K562 (cell line): Measurements from ENCODE around the gene CHCHD5. TPM values are rescaled to one million over a fixed set of nuclear protein-coding genes. Genes with fewer than 3 reads are reported as not detected.
A peak's percentile ranks its signal among the peaks of the same experiment; 100 is the strongest.

Experiments
- ATAC-seq: fragments of 200-7000 bp; cut with Tn5 transposase; 3 replicates; pipeline ENCODE4 v1.9.1; 2020; ENCODE audit warnings: moderate library complexity
- BruUV-seq: library from RNA; stranded (reverse); fragments of 400-500 nt; replicated peaks from 2 replicates; lab custom pipeline; 2021; lab: Mats Ljungman, UMichigan
- CTCF ChIA-PET: fragments of 300-600 bp; formaldehyde crosslinking; extraction: SDS; loops from one replicate; lab custom pipeline; 2021; ENCODE audit warnings: low intra/inter-chr PET ratio; lab: Yijun Ruan, JAX
- POLR2A ChIA-PET: fragments of 300-600, 350-650 bp; sonication (Branson Sonifier 250); formaldehyde crosslinking; extraction: SDS; loops from one replicate; lab custom pipeline; 2021; ENCODE audit warnings: antibody characterized with exemption, inconsistent platforms; lab: Yijun Ruan, JAX
- DNase-seq, 4 experiments: peaks; one replicate each; pipeline versions ENCODE4 v3.0.0 to v3.0.0-alpha.2; 2011 to 2018; ENCODE audit warnings: low spot score in 3 of 4, mixed read lengths in 3 of 4; ENCODE audit errors: extremely low read depth in 1 of 4
- FAIRE-seq: peaks from 2 replicates; lab custom pipeline; 2011; peaks lifted over from hg19 to GRCh38; lab: Jason Lieb, UNC
- H2AFZ ChIP-seq: 2 replicates; pipeline ENCODE4 v1.6.0; 2011; ENCODE audit warnings: low read depth, low read length, control low read depth, inconsistent platforms
- H3K27ac ChIP-seq: fragments of 200-600 bp; 3 replicates; pipeline ENCODE4 v1.8.0; 2011; ENCODE audit warnings: low read depth, mild to moderate bottlenecking, control low read depth, inconsistent platforms, low read length, moderate library complexity, mixed read lengths; ENCODE audit errors: extremely low read depth
- H3K27me3 ChIP-seq, 2 experiments: fragments of 300-600 bp in 1 of 2; 2 replicates in 1 of 2; 3 replicates in 1 of 2; pipeline versions ENCODE4 v1.6.0 to v1.8.0; 2011; ENCODE audit warnings: inconsistent platforms in 2 of 2, low read length in 2 of 2, mild to moderate bottlenecking in 1 of 2, mixed read lengths in 1 of 2, moderate library complexity in 1 of 2; ENCODE audit not compliant: control insufficient read depth in 2 of 2, insufficient read depth in 2 of 2
- H3K36me3 ChIP-seq: fragments of 300-600 bp; 3 replicates; pipeline ENCODE4 v1.8.0; 2011; ENCODE audit warnings: mild to moderate bottlenecking, low read length, inconsistent platforms; ENCODE audit not compliant: control insufficient read depth, insufficient read depth
- H3K4me1 ChIP-seq, 2 experiments: fragments of 200-600 bp in 1 of 2; replicated peaks in 1 of 2; 2 replicates in 1 of 2; 3 replicates in 1 of 2; pipeline versions ENCODE4 v1.5.1 to v1.8.0; 2011; ENCODE audit warnings: inconsistent platforms in 2 of 2, low read length in 2 of 2, mild to moderate bottlenecking in 1 of 2, mixed read lengths in 1 of 2, moderate library complexity in 1 of 2; ENCODE audit not compliant: control insufficient read depth in 2 of 2, insufficient read depth in 2 of 2
- H3K4me2 ChIP-seq: 2 replicates; pipeline ENCODE4 v1.6.1; 2011; ENCODE audit warnings: low read length, control low read depth, inconsistent platforms, mixed read lengths; ENCODE audit not compliant: insufficient read depth
- H3K4me3 ChIP-seq: fragments of 200-600 bp; sonication (generic), shearing (Covaris generic); 2 replicates; pipeline ENCODE4 v1.5.1; 2016; ENCODE audit warnings: control low read depth, inconsistent platforms
- H3K79me2 ChIP-seq: fragments of 200-600 bp; 3 replicates; pipeline ENCODE4 v1.8.0; 2011; ENCODE audit warnings: low read length, inconsistent platforms; ENCODE audit not compliant: control insufficient read depth, insufficient read depth
- H3K9ac ChIP-seq, 2 experiments: 2 replicates each; pipeline versions ENCODE4 v1.6.0 to v1.6.1; 2011; ENCODE audit warnings: low read depth in 2 of 2, low read length in 2 of 2, control low read depth in 1 of 2, inconsistent platforms in 1 of 2, mild to moderate bottlenecking in 1 of 2, mixed read lengths in 1 of 2; ENCODE audit not compliant: insufficient read depth in 1 of 2
- H3K9me1 ChIP-seq: one replicate; pipeline ENCODE4 v1.6.0; 2011; ENCODE audit warnings: inconsistent platforms, mild to moderate bottlenecking, low read length, moderate library complexity; ENCODE audit not compliant: control insufficient read depth, insufficient read depth
- H3K9me3 ChIP-seq: replicated peaks from 2 replicates; pipeline ENCODE4 v1.5.1; 2011; ENCODE audit warnings: low read depth, low read length, inconsistent platforms; ENCODE audit not compliant: control insufficient read depth, insufficient read depth
- H4K20me1 ChIP-seq: replicated peaks from 2 replicates; pipeline ENCODE4 v1.6.1; 2011; ENCODE audit warnings: low read length, inconsistent platforms, mixed read lengths; ENCODE audit not compliant: control insufficient read depth, insufficient read depth
- MYBL2 ChIP-seq, 2 experiments: fragments of 450-650 bp in 1 of 2; sonication (generic) in 1 of 2; formaldehyde crosslinking in 1 of 2; IDR thresholded peaks; 2 replicates each; pipeline versions ENCODE4 v1.6.1 to v1.8.1; 2017 to 2022; ENCODE audit warnings: borderline replicate concordance in 1 of 2, inconsistent platforms in 1 of 2, low read depth in 1 of 2, mild to moderate bottlenecking in 1 of 2, missing genetic modification reagents in 1 of 2, moderate library complexity in 1 of 2
- NFIC ChIP-seq: fragments of 450-650 bp; IDR thresholded peaks from 2 replicates; pipeline ENCODE4 v1.6.1; 2017; ENCODE audit warnings: mild to moderate bottlenecking, inconsistent platforms
- PPARD ChIP-seq: fragments of 250-450 bp; sonication (Bioruptor Pico); IDR thresholded peaks from 2 replicates; pipeline ENCODE4 v1.8.0; 2022; ENCODE audit warnings: inconsistent platforms, mild to moderate bottlenecking, moderate library complexity
- PRMT5 ChIP-seq: sonication (generic); formaldehyde crosslinking; IDR thresholded peaks from 2 replicates; pipeline ENCODE4 v1.5.0; 2020; ENCODE audit warnings: missing genetic modification reagents
- SIX5 ChIP-seq, 2 experiments: IDR thresholded peaks; 2 replicates each; pipeline ENCODE4 v1.6.1; 2011; ENCODE audit warnings: low read length in 2 of 2, borderline replicate concordance in 1 of 2, low read depth in 1 of 2, mild to moderate bottlenecking in 1 of 2, moderate library complexity in 1 of 2; ENCODE audit not compliant: insufficient read depth in 1 of 2
- SMAD1 ChIP-seq: fragments of 150-350 bp; IDR thresholded peaks from 2 replicates; pipeline ENCODE4 v1.6.1; 2014; ENCODE audit warnings: low read length, low read depth; ENCODE audit not compliant: partially characterized antibody
- SMAD3 ChIP-seq: fragments of 450-650 bp; formaldehyde crosslinking; conservative IDR thresholded peaks from 2 replicates; pipeline ENCODE4 v1.4.0; 2020; ENCODE audit warnings: mild to moderate bottlenecking
- ZNF217 ChIP-seq: sonication (generic); formaldehyde crosslinking; IDR thresholded peaks from 2 replicates; pipeline ENCODE4 v1.8.0; 2022; ENCODE audit warnings: mild to moderate bottlenecking, missing genetic modification reagents
- ZNF707 ChIP-seq: fragments of 250-450 bp; sonication (Bioruptor Pico); conservative IDR thresholded peaks from 2 replicates; pipeline ENCODE4 v1.8.0; 2022; ENCODE audit warnings: inconsistent platforms, mild to moderate bottlenecking, moderate library complexity
- WGBS: fragments of 100-300 bp; shearing (Covaris generic); methylation state at CpG from one replicate; pipeline ENCODE4 v1.1.6; 2016; ENCODE audit warnings: low coverage, mixed read lengths; ENCODE audit not compliant: insufficient coverage; ENCODE audit errors: missing lambda C conversion rate; 5-methylcytosine and 5-hydroxymethylcytosine counted together
- in situ Hi-C: fragments of 300-500 bp; cut with MboI; formaldehyde crosslinking; loops from 4 replicates; pipeline ENCODE4 v1.15.0; 2018; ENCODE audit warnings: inconsistent platforms, mixed read lengths
- intact Hi-C: fragments of 100-400 bp; cut with micrococcal nuclease; formaldehyde crosslinking; loops from 2 replicates; pipeline ENCODE4 v1.14.2; 2022
- polyA plus RNA-seq, 8 experiments: library from polyadenylated mRNA; depleted of rRNA in 4 of 8; stranded (reverse) in 5 of 8; unstranded in 3 of 8; fragments of >200 nt; fragmentation: Nextera tagmentation in 2 of 8; fragmentation: Illumina TruSeq in 1 of 8; extraction: Ambion mirVana in 2 of 8; extraction: Trizol in 1 of 8; gene quantifications; 2 replicates each; pipeline versions ENCODE4 v1.2.1 to v1.2.3, GENCODE V29; 2011 to 2014; ENCODE audit warnings: inconsistent platforms in 1 of 8, missing spikeins in 1 of 8
- total RNA-seq, 7 experiments: library from RNA; depleted of rRNA in 6 of 7; stranded (reverse); fragments of >200 nt in 6 of 7; fragmentation: Illumina TruSeq in 2 of 7; extraction: Trizol in 2 of 7; gene quantifications; 2 replicates each; pipeline versions ENCODE4 v1.2.1 to v1.2.3, GENCODE V29; 2011 to 2021; ENCODE audit warnings: low replicate concordance in 1 of 7

The CHCHD5 gene
- total and polyA plus RNA-seq, 9 of the 15 experiments (the other 6 are each of a cell fraction or from before 2014, with no cell fraction given): 7.4 to 79.3 (median 33.4) TPM

DNA sequence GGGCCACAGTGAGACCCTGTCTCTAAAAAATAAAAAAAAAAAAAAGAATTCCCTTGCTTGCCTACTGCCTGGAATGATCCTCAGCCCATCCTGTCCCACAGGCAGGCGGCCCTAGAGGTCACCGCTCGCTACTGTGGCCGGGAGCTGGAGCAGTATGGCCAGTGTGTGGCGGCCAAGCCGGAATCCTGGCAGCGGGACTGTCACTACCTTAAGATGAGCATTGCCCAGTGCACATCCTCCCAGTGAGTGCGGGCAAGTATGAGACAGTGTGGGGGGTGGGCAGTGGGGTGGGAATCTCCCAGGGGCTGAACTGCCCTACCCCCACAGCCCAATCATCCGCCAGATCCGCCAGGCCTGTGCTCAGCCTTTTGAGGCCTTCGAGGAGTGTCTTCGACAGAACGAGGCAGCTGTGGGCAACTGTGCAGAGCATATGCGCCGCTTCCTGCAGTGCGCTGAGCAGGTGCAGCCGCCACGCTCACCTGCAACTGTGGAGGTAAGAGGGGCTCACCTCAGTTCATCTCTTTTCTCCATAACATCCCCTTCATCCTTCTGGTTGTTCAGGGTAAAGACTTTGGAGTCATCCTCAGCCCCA lies 1.6 kb downstream of the CHCHD5 start (continued):
- TF ChIP-seq PPARD (CRISPR knock-in tag): no peak

DNA sequence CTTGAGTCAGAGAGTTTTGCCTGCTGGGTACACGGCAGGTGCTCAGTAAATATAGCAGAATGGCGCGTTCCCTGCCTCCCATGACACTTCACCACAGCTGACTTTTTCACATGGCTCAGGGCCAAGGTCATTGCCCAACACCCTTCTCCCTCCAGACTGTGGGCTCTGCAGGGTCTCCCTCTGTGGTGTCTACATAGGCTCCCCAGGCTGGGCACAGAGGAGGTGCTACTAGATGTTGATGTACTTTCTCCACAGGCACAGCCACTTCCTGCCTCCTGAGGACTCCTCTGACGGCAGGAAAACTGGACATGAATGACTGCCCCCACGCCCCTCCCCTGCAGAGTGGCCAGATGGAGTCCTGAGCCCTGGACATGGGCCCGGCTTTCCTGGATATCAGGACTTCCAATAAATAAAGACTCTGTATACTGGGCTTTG lies 4.2 kb downstream of the CHCHD5 start:
- ChIA-PET CTCF (interaction anchor here (0.6 kb wide), 1 partner anchor 131 kb away, joined by 3 read pairs; no protein-coding TSS in a partner anchor), POLR2A (no interaction called here)
- Histone ChIP-seq H3K4me3 (no peak overlapping the region), H3K9ac (no peak overlapping the region), H3K9me1 (no peaks in the 10 kb centered on the region), H3K79me2 (peaks cover 20% of the 10 kb centered on the region), H3K27me3 (no peaks in the 10 kb centered on the region), H3K27ac (no peak overlapping the region), H3K9me3 (no peaks in the 10 kb centered on the region), H4K20me1 (no peaks in the 10 kb centered on the region)
- no peak for DNase-seq
- no TSS peak for BruUV-seq
- in situ Hi-C loops: loop anchor here (10.0 kb wide), 2 partner anchors 464 to 684 kb away; no protein-coding TSS in a partner anchor
- 77% methylated on average over 4 of the region's 6 CpGs for WGBS
- ATAC-seq: no peak
- no peak for TF ChIP-seq ZNF707
- no peak for TF ChIP-seq SIX5 (IDR thresholded peaks at IDR 0.05; ENCODE audit: borderline replicate concordance in 1 of 2, insufficient read depth in 1 of 2, low read depth in 1 of 2, low read length in 2 of 2)
- no peak for TF ChIP-seq SMAD3 (CRISPR knock-in tag)
- no peak for TF ChIP-seq ZNF217 (CRISPR knock-in tag)
- no peak for TF ChIP-seq MYBL2 (IDR thresholded peaks at IDR 0.05; ENCODE audit: low read depth)
- TF ChIP-seq MYBL2 (CRISPR knock-in tag; IDR thresholded peaks at IDR 0.05; ENCODE audit: borderline replicate concordance): no peak
- TF ChIP-seq NFIC: peak; percentile 42
- no peak for TF ChIP-seq PRMT5 (CRISPR knock-in tag)
- no peak for TF ChIP-seq SMAD1
- TF ChIP-seq, all 486 proteins: peak for 1
- Histone ChIP-seq H2AFZ (no peak overlapping the region), H3K36me3 (peaks cover 24% of the 10 kb centered on the region; the same call in 2 of the 3 replicates), H3K4me1 (peaks cover 6 to 15% of the 10 kb centered on the region in 2 experiments; a peak in 4 of 5 replicates), H3K4me2 (no peak overlapping the region)
- intact Hi-C loops: no loop called here
- FAIRE-seq: no peak
